GM18520 (cell line): ENCODE measurements around the gene LBX1.

Source experiments
- ATAC-seq: cut with Tn5 transposase; IDR thresholded peaks from one replicate; pipeline ENCODE4 v1.9.1; 2021; ENCODE audit not compliant: unreplicated experiment

LBX1 gene, protein sequence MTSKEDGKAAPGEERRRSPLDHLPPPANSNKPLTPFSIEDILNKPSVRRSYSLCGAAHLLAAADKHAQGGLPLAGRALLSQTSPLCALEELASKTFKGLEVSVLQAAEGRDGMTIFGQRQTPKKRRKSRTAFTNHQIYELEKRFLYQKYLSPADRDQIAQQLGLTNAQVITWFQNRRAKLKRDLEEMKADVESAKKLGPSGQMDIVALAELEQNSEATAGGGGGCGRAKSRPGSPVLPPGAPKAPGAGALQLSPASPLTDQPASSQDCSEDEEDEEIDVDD

DNA sequence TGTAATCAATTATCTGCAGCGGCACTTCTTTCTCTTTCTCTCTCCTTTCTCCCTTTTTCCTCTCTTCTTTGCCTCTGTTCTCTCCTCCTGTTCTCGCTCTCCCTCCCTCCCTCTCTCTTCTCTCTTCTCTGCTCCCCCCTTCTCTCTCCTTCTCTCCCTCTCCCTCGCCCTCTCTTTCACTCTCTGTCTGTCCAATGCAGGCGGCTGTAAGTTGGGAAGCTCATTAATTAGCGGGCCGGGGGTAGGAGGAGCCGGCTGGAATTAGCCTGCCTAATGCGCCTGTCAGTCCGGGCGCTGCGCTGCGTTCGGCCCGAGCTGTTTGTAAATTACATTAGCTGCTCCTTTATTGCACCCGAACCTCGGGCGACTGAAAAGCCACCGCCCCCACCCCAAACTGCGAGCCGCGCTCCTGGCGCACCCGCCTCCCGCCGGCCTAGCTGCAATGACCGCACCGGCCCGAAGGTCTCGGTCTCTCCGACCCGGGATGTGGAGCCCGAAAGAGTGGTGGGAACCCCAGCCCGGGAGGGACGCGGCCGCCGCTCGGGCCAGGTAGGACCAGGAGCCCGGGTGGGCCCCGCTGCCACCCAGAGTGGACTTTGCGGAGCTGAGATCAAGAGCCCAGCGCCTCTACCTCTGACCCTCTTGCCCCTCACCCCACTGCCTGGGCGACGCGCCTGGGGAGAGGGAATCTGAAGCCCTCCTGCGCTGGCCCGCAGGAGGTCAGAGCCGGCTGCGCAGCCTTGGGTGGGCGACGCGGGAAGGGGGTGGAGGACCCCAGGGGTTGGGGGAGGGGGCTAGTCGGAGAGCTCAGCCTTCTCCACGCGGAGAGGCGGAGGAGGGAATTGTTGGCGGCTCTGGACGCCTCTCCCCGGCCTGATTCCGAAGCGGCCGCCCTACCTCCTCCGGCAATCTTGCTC is at the start of gene LBX1:
TSS of gene LBX1 (minus strand) at position 198 of the 917 bp plus-strand sequence. CDS start 648 bp downstream, outside the sequence.
- ATAC-seq = no peak

DNA sequence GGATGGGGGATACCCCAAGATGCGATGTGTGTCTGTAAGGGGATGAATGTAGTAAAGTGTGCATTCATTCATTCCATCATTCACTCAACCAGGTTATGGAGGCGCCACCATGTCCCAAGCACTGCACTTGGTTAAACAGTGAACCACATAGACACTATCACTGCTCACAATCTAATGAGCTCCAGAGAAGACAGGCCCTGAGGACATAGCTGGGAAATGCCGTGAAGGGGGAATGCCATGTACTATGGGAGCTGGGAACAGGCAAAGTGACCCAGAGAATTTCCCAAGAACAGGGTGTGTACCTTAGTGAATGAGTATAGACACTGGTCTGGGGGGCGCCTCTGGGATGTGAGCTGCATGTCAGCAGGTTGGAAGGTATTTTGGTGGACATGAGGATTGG is 44.5 kb upstream of the LBX1 start:
- no peak for ATAC-seq

DNA sequence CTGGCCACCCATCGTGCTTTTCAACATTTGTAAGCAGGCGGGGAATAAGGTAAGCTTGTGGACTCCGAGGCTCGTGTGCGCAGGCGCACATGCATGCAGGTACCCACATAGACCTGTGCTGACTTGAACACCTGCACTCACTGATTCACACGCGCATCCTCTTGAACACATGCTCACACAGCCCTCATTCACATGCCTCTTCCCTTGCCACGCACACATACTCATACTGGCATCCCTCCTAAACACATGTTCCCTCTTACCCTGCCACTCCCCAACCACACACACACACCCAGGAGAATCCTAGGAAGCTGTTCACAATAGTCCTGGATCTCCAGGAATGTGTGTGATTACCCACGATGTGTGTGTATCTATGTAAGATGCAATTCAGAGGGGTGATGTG is 44.1 kb upstream of the LBX1 start:
- no peak for ATAC-seq

DNA sequence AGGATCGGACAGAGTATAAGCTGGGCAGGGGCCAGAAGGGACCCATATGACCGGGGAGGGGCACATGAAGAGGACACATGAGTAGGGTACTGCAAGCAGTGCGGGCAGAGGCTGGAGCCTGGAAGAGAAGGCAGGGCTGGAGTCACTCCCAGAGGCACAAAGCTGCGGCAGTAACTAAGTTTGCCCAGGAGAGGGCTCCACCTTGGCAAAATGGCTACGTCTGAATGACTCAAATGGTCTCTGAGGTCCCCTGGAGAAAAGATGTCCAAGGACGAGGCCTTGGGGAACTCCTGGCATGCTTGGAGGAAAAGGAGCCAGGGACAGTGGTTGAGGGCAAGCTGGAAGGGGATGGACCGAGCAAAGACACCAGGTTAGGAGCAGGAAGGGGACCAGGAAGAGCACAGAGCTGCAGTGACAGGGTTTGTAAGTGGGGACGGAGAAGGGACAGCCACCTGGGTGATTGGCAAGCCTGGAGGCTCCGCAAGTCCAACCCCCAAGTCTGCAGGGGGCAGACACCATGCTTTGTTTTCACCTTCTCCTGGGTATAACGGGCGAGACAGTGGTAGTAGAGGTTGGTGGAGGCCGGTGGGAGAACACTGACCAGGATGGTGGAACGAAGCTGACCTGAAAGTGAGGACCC is 43.1 kb upstream of the LBX1 start:
- ATAC-seq = no peak

DNA sequence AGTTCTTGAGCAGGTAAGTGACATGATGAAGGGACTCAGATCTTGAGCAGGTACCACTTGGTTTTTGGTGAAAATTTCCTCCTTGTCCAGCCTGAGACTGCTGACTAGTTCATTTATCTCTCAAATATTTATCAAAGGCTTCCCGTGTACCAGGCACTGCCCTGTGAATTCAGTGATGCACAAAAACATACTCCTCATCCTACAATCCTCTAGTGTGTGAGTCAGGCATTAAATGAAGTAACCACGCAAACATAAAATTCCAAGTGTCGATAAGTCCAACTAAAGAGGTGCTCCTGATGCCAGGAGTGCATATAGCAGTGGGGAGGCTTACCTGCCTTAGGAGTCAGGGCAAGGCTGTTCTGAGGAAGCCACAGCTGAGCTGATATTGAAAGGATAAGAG is 41.5 kb upstream of the LBX1 start:
- no peak for ATAC-seq

DNA sequence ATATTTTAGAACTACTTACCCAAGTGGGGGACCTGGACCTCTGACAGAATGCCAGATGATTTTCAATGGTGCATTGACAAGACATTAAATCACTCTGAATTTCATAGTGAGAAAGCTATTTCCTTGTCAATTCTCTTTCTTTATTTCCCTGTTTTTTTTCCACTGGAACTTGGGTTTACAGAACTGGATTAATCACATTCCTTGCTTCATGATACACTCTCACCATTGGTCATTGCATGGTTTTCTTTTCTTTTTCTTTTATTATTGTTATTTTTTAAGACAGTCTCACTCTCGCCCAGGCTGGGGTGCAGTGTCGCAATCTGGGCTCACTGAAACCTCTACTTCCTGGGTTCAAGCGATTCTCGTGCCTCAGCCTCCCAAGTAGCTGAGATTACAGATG is 38.5 kb upstream of the LBX1 start:
- ATAC-seq = no peak

DNA sequence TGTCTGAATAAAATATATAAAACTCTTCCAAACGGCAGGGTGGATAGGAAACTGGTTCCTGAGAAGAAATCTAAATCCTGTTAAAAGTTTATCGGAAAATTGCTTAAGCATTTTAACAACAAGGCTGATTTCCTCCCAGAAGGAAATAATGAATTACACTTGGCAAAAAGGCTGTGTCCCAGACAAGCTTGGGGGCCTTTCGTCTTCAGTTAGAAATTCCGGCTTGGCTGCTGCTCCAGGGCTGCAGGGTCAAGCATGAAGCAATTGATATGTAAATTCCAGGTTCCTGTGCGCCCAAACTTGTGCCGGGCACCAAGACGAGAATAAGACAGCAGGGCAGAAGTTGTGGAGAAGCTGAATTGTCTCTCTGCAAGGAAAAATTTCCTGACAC is 38.0 kb upstream of the LBX1 start:
- no peak for ATAC-seq

DNA sequence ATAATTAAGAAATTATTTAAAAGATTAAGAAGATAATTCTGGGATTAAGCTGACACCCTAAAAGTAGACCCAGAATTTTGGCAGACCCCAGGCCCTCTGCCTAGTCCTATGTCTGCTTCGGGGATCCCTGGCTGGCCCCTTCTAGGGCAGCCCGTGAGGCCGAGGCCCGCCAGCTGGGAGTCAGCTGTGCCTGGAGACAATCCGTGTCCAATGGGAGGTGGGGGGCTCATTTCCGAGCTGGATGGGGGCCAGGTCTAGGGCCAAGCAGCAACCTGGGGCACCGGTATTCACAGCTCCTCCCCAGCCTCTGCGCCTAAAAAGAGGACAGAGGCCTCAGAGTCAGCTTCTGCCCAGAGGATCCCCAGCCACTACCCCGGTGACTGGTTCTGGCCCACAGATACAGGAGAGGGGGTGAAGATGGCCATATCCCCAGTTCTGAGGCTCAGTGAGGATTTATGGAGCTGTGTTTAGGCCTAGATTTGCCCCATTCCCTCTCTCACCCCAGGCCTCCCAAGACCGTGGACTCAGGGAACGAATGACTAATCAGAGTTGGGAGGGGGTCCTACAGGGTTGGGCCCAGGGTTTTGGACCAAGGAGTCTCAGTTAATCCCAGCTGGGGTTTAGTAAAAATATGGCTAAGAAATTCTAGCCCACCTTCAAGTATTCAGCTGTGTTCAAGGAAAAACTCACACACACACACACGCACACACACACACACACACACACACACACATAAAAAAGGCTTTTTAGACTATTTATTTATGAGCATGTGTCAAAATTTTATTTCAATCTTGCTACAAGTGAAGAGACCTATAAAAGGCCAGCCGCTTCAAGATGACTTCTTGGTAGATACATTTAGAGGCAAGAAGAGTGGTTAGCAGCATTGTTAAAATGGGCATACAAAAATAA is 37.4 kb upstream of the LBX1 start:
- ATAC-seq = no peak

DNA sequence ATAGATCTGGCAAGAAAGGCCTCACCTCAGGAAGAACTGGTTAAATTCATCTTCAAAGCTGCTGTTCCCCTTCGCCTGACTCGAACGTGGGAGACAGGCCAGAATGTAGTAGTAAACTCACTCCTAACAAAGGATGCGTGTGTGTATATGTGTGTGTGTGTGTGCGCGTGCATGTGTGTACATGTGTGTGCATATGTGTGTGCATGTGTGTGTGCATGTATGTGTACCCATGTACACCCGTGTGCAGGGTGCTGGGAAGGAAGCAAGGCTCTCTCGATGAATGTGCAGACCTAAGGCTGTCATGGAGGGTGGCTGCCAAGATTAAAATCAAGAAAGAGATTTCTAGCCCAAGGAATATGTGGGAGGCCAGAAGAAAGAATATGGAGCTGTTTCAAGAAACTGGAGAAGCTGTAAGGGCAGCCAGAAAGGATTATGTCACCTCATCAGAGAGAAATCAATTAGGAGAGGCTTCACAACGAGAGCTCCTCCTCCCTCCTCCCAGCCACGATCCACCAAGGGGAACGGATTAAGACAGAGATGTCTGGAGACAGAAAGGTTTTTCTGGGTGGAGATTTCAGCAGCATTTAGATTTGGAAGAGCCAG is 34.0 kb upstream of the LBX1 start:
- ATAC-seq = no peak

DNA sequence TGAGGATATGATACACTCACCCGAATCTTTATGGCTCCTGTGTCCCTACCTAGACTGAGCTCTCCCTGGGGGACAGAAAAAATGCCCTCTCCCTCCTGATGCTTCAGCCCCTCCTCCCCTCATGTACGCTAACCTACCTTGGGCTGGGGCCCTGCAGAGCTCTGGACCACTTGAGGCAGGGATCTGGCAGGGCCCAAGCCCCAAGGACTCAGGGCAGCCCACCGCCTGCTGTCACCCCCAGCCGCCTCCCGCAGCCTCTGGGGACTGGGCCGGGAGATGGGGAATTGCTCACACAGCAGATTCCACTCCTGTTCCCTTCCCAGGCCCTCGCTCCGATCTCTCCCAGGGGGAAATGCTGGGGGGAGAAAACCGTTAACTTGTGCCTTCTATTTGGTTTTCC is 32.9 kb upstream of the LBX1 start:
- ATAC-seq = no peak

DNA sequence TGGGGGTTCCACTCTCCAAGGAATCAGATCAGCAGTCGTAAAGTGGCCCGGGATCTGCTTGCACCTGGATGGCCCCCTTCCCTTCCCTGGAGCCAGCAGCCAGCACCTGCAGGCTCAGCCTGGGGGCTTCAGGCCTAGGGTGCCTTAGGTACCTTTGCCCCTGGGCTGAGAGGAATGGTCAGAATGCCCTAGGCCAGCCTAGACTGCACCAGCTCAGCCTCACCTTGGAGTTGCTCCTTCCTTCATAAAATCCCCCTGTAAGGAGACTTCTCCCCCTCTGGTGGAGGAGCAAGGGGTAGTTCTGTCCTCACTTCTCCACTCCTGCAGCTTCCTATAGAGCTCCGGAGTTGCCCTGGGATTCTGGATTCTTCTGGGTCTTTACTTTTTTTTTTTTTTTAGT is 32.4 kb upstream of the LBX1 start:
- ATAC-seq = no peak

DNA sequence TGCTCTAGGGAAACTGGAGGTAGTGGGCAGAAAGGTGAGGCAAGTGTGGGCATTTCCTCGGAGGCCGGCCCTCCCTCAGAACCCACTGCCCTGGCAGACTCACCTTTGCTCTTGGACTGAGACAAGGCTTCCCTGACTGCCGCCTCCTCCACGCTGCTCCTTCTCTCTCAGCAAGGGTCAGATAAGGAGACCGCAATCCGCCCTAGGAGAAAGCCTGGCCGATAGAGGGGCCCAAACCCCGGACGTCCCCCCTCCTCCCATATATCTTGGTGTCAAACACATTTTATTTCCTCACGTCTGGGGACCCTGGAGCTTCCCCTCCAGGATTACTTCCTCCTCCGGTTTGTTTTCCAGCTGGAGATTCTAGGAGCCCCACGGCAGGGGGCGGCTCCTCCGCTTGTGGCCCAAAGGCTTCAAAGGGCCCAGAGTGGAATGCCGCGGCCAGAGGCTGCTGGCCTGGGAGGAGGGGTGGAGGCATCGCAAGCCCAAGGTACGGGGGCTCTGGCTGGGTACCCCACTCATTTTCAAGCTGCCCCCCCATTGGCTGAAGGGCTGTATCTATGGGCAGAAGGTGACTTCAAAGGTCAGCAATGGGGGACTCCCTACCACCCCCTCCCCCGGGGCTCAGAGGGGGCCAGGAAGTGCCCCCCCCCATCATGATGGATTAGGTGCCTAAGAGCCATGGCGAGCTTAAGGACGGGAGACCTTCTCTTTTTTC is 31.7 kb upstream of the LBX1 start:
- ATAC-seq = no peak

DNA sequence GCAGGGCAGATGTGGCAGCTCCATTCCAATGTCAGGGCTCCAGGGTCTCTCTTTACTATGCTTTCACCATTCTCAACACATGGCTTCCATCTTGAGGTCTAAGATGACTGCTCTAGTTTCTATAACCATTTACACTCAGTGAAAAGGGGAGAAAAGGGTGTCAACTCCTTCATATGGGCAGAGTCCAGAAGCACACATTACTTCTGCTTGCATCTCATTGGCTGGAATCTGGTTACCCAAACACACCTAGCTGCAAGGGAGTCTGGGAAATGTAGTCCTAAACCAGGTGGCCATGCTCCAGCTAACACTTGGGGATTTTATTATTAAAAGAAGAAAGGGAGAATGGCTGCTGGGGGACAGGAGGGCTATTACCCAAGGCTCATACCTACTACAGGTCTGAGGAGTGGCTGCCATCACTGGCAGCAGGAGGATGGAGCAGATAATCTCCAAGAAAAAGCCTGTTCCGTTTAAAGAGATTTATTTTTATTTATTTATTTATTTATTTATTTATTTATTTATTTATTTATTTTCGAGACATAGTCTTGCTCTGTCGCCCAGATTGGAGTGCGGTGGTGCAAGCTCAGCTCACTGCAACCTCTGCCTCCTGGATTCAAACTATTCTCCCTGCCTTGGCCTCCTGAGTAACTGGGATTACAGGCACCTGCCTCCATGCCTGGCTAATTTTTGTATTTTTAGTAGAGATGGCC is 29.1 kb upstream of the LBX1 start:
- no peak for ATAC-seq

DNA sequence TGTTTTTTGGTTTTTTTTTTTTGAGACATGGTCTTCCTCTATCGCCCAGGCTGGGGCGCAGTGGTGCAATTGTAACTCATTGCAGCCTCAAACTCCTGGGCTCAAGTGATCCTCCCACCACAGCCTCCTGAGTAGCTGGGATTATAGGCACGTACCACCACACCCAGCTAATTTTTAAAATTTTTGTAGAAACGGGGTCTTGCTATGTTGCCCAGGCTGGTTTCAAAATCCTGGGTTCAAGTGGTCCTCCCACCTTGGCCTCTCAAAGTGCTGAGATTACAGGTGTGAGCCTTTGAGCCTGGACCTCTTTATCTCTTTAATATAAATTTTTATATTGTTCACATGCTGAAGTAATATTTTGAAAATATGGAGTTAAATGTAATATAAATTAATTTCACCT is 28.2 kb upstream of the LBX1 start:
- ATAC-seq = no peak

DNA sequence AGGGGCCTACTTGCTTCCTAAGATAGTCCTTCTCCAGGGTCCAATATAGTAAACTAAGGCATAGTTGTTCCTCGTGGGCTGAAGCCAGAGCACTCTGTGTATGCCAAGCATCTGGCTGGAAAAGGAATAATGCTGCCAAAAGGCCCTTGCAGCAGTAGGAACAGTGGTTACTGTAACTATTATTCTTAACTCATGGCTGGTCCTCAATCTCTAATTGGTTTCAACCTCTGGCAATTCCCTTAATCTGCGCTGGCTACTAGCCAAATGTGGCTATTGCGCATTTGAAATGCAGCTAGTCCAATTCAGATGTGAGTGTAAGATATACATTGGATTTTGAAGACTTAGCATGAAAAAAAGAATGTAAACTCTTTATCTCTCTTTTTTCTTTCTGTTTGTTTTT is 27.8 kb upstream of the LBX1 start:
- no peak for ATAC-seq

DNA sequence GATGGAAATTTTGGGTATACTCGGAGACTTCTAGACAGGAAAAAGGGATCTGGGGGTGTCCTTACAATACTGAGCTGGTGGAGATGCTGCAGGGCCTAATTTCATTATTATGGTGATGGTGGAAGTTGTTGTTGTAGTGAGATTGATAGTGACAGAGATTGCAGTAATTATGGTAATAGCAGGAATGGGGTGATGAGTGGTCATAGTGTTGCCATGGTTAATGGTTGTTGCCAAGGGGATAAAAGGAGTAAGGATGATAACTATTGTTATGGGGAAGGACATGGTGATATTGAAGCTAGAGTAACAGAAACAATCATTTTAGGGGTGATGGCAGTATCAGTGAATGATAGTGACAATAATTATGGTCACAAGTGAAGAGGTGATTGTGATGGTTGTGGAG is 27.1 kb upstream of the LBX1 start:
- ATAC-seq = no peak

DNA sequence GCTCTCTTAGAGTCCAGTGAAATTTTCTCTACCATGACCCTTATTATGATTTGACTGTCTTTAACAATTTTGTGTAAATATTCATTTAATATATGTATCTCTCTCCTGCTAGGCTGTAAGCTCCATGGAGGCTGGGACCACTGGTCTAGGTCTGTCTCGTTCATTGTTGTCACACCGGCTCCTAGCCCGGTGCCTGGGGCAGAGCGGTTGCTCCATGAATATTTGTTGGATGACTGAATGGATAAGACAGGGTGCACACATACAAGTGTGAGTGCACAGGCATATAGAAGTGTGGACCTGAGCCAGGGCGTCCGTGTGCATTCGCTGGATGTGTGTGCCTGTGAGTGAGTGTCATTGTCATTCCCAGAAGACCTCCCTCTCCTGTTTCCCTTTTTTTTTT is 20.9 kb upstream of the LBX1 start:
- no peak for ATAC-seq

DNA sequence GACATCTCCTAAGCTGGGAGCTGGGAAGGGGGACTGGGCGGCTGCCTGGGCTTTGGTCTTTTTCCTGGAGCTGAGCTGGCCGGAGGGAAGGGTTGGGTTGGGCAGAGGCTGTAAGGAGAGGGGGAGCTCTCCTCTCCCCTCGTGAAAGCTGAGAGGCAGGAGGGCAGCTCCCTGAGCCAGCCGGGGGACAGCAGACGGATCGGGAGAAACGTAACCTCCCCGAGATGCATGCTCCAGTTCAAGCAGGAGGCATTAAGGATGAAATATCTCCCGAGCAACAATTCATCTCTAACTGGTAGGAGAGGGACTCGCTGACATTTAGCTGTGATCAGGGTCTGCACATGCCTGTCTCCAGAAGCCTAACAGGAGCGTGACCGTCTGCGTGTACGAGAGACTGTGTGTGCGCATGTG is 19.9 kb upstream of the LBX1 start:
- ATAC-seq = no peak

DNA sequence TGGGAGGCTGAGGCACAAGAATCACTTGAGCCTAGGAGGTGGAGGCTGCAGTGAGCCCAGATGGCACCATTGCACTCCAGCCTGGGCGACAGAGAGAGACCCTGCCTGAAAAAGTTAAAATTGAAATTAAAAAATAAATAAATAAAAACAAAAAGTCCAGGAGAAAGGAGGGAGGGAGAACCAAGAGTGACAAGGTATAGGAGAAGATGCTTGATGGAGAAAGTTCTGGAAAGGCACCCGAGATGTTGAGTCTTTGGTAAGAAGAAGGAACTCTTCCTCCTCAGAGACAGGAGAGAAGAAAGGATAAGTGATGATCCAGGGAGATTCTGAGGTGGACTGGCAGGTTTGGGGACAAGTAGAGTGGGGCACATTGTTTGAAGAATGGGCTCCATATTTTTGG is 17.4 kb upstream of the LBX1 start:
- no peak for ATAC-seq
